Ascending aorta (tissue), 2 donors: ENCODE data around the gene NIT1. TPM values are rescaled to one million over a fixed set of nuclear protein-coding genes. Genes with fewer than 3 reads are reported as not detected.
A peak's percentile ranks its signal among the peaks of the same experiment; 100 is the strongest.

Source experiments
- DNase-seq, 2 donors: peaks; one replicate each; pipeline ENCODE4 v3.0.0-alpha.2; 2019; ENCODE audit warnings: low spot score in 2 of 2
- H3K27ac ChIP-seq, 2 donors: fragments of 200-600 bp; sonication (generic); one replicate each; pipeline ENCODE4 v1.5.1; 2016 to 2017; ENCODE audit warnings: mild to moderate bottlenecking in 1 of 2
- H3K27me3 ChIP-seq: fragments of 200-600 bp; sonication (generic); one replicate; pipeline ENCODE4 v1.5.1; 2017
- H3K36me3 ChIP-seq, 2 donors: fragments of 200-600 bp; sonication (generic); one replicate each; pipeline ENCODE4 v1.5.1; 2016
- H3K4me1 ChIP-seq, 2 donors: fragments of 200-600 bp; sonication (generic); one replicate each; pipeline ENCODE4 v1.5.1; 2016 to 2017; ENCODE audit warnings: mild to moderate bottlenecking in 1 of 2
- H3K4me3 ChIP-seq, 2 donors: fragments of 200-600 bp; sonication (generic); one replicate each; pipeline ENCODE4 v1.5.1; 2016 to 2017; ENCODE audit warnings: mild to moderate bottlenecking in 1 of 2
- H3K9me3 ChIP-seq, 2 donors: fragments of 200-600 bp; sonication (generic); one replicate each; pipeline ENCODE4 v1.5.1; 2016
- CTCF ChIP-seq, 3 experiments: fragments of 200-600 bp in 2 of 3; fragments of 450-650 bp in 1 of 3; sonication (generic) in 2 of 3; IDR thresholded peaks; one replicate each; pipeline ENCODE4 v1.5.1; 2016 to 2019; ENCODE audit warnings: antibody characterized with exemption in 3 of 3, mild to moderate bottlenecking in 1 of 3, moderate library complexity in 1 of 3
- intact Hi-C: fragments of 100-400 bp; cut with DNase I; formaldehyde crosslinking; loops from one replicate; pipeline ENCODE4 v1.15.1; 2023
- total RNA-seq: library from RNA; depleted of rRNA; stranded (reverse); fragments of >200 nt; gene quantifications from one replicate; pipeline ENCODE4 v1.1.0, GENCODE V29; 2016

The NIT1 gene
- total RNA-seq, 1 donor from 2014 or later = 44.9 TPM

GRCh38 chr1:161088587-161089110 is 29.3 kb upstream of the NIT1 start:
- intact Hi-C loops = no loop called here
- Histone ChIP-seq H3K4me1 (no peaks in the 10 kb centered on the region), H3K36me3 (no peaks in the 10 kb centered on the region), H3K27ac (no peak overlapping the region), H3K9me3 (no peaks in the 10 kb centered on the region), H3K27me3 (no peaks in the 10 kb centered on the region), H3K4me3 (no peak overlapping the region)
- TF ChIP-seq CTCF (IDR thresholded peaks at IDR 0.05) = no peak
- DNase-seq = no peak

GRCh38 chr1:161089251-161089924 is 28.5 kb upstream of the NIT1 start, which contains the start of gene NECTIN4:
Gene NECTIN4, minus strand, starts transcription at chr1:161089558. Its CDS starts 262 bp downstream, at chr1:161089296.
- DNase-seq = peak in 1 of 2 donors; percentile 60
- Histone ChIP-seq H3K4me1 (no peaks in the 10 kb centered on the region), H3K27me3 (no peaks in the 10 kb centered on the region), H3K9me3 (no peaks in the 10 kb centered on the region), H3K27ac (no peak within 1 kb of the TSS), H3K4me3 (no peak within 1 kb of the TSS), H3K36me3 (no peaks in the 10 kb centered on the region)
- no peak for TF ChIP-seq CTCF (IDR thresholded peaks at IDR 0.05)
- intact Hi-C loops = no loop called here

- H3K27ac ChIP-seq = no peak overlapping the region
- H3K36me3 ChIP-seq = no peaks in the 10 kb centered on the region
- DNase-seq = no peak
- H3K27me3 ChIP-seq = no peaks in the 10 kb centered on the region
- intact Hi-C loops = loop anchor here (10.0 kb wide), 2 partner anchors 255 to 365 kb away; no protein-coding TSS in a partner anchor
- H3K4me1 ChIP-seq = no peaks in the 10 kb centered on the region
- H3K4me3 ChIP-seq = no peak overlapping the region
- H3K9me3 ChIP-seq = no peaks in the 10 kb centered on the region
- TF ChIP-seq CTCF (IDR thresholded peaks at IDR 0.05) = no peak
Observed at GRCh38 chr1:161089938-161090337, 28.0 kb upstream of the NIT1 start.

- DNase-seq = no peak
- Histone ChIP-seq H3K4me3 (no peak overlapping the region), H3K27me3 (no peaks in the 10 kb centered on the region), H3K27ac (no peak overlapping the region), H3K4me1 (no peaks in the 10 kb centered on the region), H3K36me3 (no peaks in the 10 kb centered on the region), H3K9me3 (no peaks in the 10 kb centered on the region)
- no peak for TF ChIP-seq CTCF (IDR thresholded peaks at IDR 0.05)
- intact Hi-C loops = loop anchor here (10.0 kb wide), 2 partner anchors 256 to 366 kb away; no protein-coding TSS in a partner anchor
Observed at GRCh38 chr1:161090617-161091016, 27.3 kb upstream of the NIT1 start.

- Histone ChIP-seq H3K4me1 (no peaks in the 10 kb centered on the region), H3K36me3 (no peaks in the 10 kb centered on the region), H3K27ac (no peak overlapping the region), H3K27me3 (no peaks in the 10 kb centered on the region), H3K4me3 (no peak overlapping the region), H3K9me3 (no peaks in the 10 kb centered on the region)
- intact Hi-C loops = loop anchor here (10.0 kb wide), 2 partner anchors 256 to 366 kb away; no protein-coding TSS in a partner anchor
- no peak for TF ChIP-seq CTCF (IDR thresholded peaks at IDR 0.05)
- no peak for DNase-seq
Observed at GRCh38 chr1:161091093-161091492, 26.8 kb upstream of the NIT1 start.
